ENCODE results near the gene CTNNA3.

DNA sequence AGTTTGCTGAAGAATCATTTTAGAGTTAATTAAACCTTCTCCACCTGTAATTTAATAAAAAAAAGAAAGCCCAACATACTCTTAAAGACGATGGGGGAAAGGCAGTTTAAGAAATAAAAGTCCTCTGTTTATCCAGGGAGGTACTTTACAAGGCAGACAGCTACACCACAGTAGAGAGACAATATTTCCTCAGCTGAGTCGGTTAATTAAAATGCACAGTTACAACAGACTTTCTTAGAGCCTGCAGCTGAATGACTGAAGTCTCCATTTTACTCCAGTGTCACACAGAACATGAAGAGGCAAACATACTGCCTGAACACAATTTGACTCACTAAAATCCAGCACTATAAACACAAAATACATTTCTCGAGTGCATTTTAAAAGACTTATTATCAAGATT is 755.0 kb downstream of the CTNNA3 start:
- TF ChIP-seq, protein P1, sequence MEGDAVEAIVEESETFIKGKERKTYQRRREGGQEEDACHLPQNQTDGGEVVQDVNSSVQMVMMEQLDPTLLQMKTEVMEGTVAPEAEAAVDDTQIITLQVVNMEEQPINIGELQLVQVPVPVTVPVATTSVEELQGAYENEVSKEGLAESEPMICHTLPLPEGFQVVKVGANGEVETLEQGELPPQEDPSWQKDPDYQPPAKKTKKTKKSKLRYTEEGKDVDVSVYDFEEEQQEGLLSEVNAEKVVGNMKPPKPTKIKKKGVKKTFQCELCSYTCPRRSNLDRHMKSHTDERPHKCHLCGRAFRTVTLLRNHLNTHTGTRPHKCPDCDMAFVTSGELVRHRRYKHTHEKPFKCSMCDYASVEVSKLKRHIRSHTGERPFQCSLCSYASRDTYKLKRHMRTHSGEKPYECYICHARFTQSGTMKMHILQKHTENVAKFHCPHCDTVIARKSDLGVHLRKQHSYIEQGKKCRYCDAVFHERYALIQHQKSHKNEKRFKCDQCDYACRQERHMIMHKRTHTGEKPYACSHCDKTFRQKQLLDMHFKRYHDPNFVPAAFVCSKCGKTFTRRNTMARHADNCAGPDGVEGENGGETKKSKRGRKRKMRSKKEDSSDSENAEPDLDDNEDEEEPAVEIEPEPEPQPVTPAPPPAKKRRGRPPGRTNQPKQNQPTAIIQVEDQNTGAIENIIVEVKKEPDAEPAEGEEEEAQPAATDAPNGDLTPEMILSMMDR (conservative IDR thresholded peaks at IDR 0.05 in 1 of 2, IDR thresholded peaks at IDR 0.05 in 1 of 2; ENCODE audit: extremely low read depth in 1 of 2, insufficient read depth in 1 of 2, low read depth in 1 of 2, low read length in 2 of 2), result no peak
- TF ChIP-seq EZH2 (IDR thresholded peaks at IDR 0.05; ENCODE audit: borderline replicate concordance, low read length), result no peak

Measured in mammary epithelial cell (primary cell).